SK-N-SH treated with all-trans-retinoic acid at 6 μM for 48 hours (cell line): ENCODE measurements around the gene CBLN4.

Experiments
- ATAC-seq: fragments of 200-7000 bp; cut with Tn5 transposase; 3 replicates; pipeline ENCODE4 v1.9.1; 2020; ENCODE audit warnings: mild to moderate bottlenecking, moderate library complexity
- ARNTL ChIP-seq: fragments of 450-650 bp; formaldehyde crosslinking; IDR thresholded peaks from 2 replicates; pipeline ENCODE4 v1.5.0; 2020; ENCODE audit warnings: low read depth, mild to moderate bottlenecking, moderate library complexity, borderline replicate concordance
- BACH2 ChIP-seq: fragments of 250-450 bp; sonication (Bioruptor Pico); IDR thresholded peaks from 2 replicates; pipeline ENCODE4 v1.9.0; 2021; ENCODE audit warnings: mild to moderate bottlenecking, borderline replicate concordance
- CREB5 ChIP-seq: fragments of 250-450 bp; sonication (Bioruptor Pico); IDR thresholded peaks from 2 replicates; pipeline ENCODE4 v1.5.1; 2020; ENCODE audit warnings: low read depth, mild to moderate bottlenecking, moderate library complexity
- CSDC2 ChIP-seq: fragments of 250-450 bp; sonication (Bioruptor Pico); IDR thresholded peaks from 2 replicates; pipeline ENCODE4 v1.5.0; 2020; ENCODE audit warnings: mild to moderate bottlenecking, moderate library complexity
- CSRNP3 ChIP-seq: fragments of 250-450 bp; sonication (Bioruptor Pico); IDR thresholded peaks from 2 replicates; pipeline ENCODE4 v1.5.1; 2021; ENCODE audit warnings: mild to moderate bottlenecking, moderate library complexity
- ESRRG ChIP-seq: fragments of 250-450 bp; sonication (Bioruptor Pico); IDR thresholded peaks from 2 replicates; pipeline ENCODE4 v1.6.1; 2021; ENCODE audit warnings: mild to moderate bottlenecking
- GLIS3 ChIP-seq: fragments of 250-450 bp; sonication (Bioruptor Pico); IDR thresholded peaks from 2 replicates; pipeline ENCODE4 v1.5.0; 2020; ENCODE audit warnings: mild to moderate bottlenecking, moderate library complexity
- ISL1 ChIP-seq: fragments of 250-450 bp; sonication (Bioruptor Pico); IDR thresholded peaks from 2 replicates; pipeline ENCODE4 v2.1.2; 2022; ENCODE audit warnings: mild to moderate bottlenecking, moderate library complexity
- POU6F1 ChIP-seq: fragments of 250-450 bp; sonication (Bioruptor Pico); IDR thresholded peaks from 2 replicates; pipeline ENCODE4 v1.8.0; 2021; ENCODE audit warnings: low read depth, mild to moderate bottlenecking, moderate library complexity, borderline replicate concordance
- SNAI2 ChIP-seq: fragments of 250-450 bp; sonication (Bioruptor Pico); IDR thresholded peaks from 2 replicates; pipeline ENCODE4 v1.5.0; 2020; ENCODE audit warnings: mild to moderate bottlenecking, moderate library complexity
- TOX ChIP-seq: fragments of 250-450 bp; sonication (Bioruptor Pico); IDR thresholded peaks from 2 replicates; pipeline ENCODE4 v1.8.0; 2021; ENCODE audit warnings: mild to moderate bottlenecking, moderate library complexity, borderline replicate concordance
- ZFP3 ChIP-seq: fragments of 250-450 bp; sonication (Bioruptor Pico); IDR thresholded peaks from 2 replicates; pipeline ENCODE4 v1.5.0; 2020; ENCODE audit warnings: mild to moderate bottlenecking, moderate library complexity
- ZFP30 ChIP-seq: fragments of 450-650 bp; formaldehyde crosslinking; IDR thresholded peaks from 2 replicates; pipeline ENCODE4 v1.5.0; 2022; ENCODE audit warnings: mild to moderate bottlenecking, moderate library complexity
- ZNF70 ChIP-seq: fragments of 450-650 bp; formaldehyde crosslinking; IDR thresholded peaks from 2 replicates; pipeline ENCODE4 v1.5.0; 2020; ENCODE audit warnings: mild to moderate bottlenecking, moderate library complexity
- TF ChIP-seq, protein P1 (sequence below): fragments of 250-450 bp; sonication (Bioruptor Pico); IDR thresholded peaks from 2 replicates; pipeline ENCODE4 v1.5.0; 2020; ENCODE audit warnings: mild to moderate bottlenecking, moderate library complexity
- TF ChIP-seq, protein P2 (sequence below): fragments of 250-450 bp; sonication (Bioruptor Pico); IDR thresholded peaks from 2 replicates; pipeline ENCODE4 v1.8.0; 2020; ENCODE audit warnings: mild to moderate bottlenecking, moderate library complexity, borderline replicate concordance

CBLN4 gene

DNA sequence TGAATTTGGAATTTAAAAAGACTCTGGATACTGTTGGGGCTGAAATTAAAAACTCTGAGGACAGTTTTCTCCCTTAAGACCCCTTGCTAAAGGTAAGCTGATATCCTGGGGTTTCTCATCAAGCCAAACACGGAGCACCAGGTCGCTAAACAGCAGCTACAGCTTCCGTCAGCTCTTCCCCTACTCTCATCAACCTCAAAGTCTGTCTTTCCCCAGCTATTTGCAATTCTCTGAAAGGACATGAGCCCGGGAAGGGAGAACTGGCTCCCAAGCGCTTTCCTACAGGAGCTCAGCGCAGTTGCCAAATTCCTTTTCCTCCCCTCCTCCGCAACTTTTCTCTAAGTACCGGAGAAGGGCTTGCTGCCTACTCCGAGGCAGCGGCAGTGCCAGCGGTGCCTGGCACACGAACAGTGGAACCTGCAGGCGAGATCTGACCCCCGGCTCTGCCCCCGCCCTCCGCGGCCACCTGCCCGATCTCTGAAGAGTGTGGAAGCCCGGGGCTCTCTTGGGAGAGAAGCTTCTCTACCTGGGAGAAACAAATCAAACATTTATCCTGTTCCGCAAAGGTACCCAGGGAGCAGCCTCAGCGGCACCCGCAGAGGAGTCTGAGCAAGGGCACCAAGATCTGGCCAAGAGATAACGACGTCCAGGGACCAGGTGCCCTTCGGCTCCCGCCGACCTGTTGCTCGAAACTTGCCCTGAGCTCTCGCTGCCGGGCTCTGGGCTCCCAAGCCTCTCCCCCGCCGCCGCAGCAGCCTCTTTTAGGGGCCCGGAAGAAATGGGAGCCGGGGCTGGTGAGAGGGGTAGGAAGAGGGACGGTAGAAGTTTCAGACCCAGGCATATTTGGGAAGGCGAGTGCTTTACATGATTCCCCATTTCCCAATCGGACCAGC lies 2.2 kb downstream of the CBLN4 start (continued):
- TF ChIP-seq CSDC2 (no peak), ISL1 (CRISPR knock-in tag) (no peak), ZFP3 (no peak)
- TF ChIP-seq, protein P1, sequence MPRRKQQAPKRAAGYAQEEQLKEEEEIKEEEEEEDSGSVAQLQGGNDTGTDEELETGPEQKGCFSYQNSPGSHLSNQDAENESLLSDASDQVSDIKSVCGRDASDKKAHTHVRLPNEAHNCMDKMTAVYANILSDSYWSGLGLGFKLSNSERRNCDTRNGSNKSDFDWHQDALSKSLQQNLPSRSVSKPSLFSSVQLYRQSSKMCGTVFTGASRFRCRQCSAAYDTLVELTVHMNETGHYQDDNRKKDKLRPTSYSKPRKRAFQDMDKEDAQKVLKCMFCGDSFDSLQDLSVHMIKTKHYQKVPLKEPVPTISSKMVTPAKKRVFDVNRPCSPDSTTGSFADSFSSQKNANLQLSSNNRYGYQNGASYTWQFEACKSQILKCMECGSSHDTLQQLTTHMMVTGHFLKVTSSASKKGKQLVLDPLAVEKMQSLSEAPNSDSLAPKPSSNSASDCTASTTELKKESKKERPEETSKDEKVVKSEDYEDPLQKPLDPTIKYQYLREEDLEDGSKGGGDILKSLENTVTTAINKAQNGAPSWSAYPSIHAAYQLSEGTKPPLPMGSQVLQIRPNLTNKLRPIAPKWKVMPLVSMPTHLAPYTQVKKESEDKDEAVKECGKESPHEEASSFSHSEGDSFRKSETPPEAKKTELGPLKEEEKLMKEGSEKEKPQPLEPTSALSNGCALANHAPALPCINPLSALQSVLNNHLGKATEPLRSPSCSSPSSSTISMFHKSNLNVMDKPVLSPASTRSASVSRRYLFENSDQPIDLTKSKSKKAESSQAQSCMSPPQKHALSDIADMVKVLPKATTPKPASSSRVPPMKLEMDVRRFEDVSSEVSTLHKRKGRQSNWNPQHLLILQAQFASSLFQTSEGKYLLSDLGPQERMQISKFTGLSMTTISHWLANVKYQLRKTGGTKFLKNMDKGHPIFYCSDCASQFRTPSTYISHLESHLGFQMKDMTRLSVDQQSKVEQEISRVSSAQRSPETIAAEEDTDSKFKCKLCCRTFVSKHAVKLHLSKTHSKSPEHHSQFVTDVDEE: no peak

- no peak for ATAC-seq
- TF ChIP-seq ZNF70 (CRISPR knock-in tag): no peak
- no peak for TF ChIP-seq CSRNP3 (CRISPR knock-in tag)
- no peak for TF ChIP-seq ZFP3
- TF ChIP-seq ESRRG (CRISPR knock-in tag): no peak
These were observed 3.4 kb downstream of the CBLN4 start for GRCh38 chr20:56001890-56002289.

- no peak for ATAC-seq
- TF ChIP-seq TOX (CRISPR knock-in tag): no peak
- TF ChIP-seq GLIS3 (CRISPR knock-in tag): no peak
- TF ChIP-seq CSDC2: no peak
- TF ChIP-seq BACH2 (CRISPR knock-in tag): no peak
- no peak for TF ChIP-seq POU6F1 (CRISPR knock-in tag)
- TF ChIP-seq ZFP3: no peak
- no peak for TF ChIP-seq CREB5
- TF ChIP-seq ZFP30: no peak
- no peak for TF ChIP-seq ARNTL (CRISPR knock-in tag)
- no peak for TF ChIP-seq CSRNP3 (CRISPR knock-in tag)
- TF ChIP-seq ISL1 (CRISPR knock-in tag): no peak
- no peak for TF ChIP-seq ZNF70 (CRISPR knock-in tag)
- no peak for TF ChIP-seq SNAI2 (CRISPR knock-in tag)
- TF ChIP-seq, protein P2, sequence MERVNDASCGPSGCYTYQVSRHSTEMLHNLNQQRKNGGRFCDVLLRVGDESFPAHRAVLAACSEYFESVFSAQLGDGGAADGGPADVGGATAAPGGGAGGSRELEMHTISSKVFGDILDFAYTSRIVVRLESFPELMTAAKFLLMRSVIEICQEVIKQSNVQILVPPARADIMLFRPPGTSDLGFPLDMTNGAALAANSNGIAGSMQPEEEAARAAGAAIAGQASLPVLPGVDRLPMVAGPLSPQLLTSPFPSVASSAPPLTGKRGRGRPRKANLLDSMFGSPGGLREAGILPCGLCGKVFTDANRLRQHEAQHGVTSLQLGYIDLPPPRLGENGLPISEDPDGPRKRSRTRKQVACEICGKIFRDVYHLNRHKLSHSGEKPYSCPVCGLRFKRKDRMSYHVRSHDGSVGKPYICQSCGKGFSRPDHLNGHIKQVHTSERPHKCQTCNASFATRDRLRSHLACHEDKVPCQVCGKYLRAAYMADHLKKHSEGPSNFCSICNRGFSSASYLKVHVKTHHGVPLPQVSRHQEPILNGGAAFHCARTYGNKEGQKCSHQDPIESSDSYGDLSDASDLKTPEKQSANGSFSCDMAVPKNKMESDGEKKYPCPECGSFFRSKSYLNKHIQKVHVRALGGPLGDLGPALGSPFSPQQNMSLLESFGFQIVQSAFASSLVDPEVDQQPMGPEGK (CRISPR knock-in tag): no peak
- TF ChIP-seq, all 23 proteins: peak for 0
These were observed 4.1 kb downstream of the CBLN4 start for GRCh38 chr20:56001106-56001785.
